ENCODE data around the gene POLR1G. TPM values are rescaled to one million over a fixed set of nuclear protein-coding genes. Genes with fewer than 3 reads are reported as not detected.

Gene POLR1G
- total and polyA plus RNA-seq, 9 of the 15 experiments (the other 6 are each of a cell fraction or from before 2014, with no cell fraction given): 3.0 to 50.1 (median 27.4) TPM

GRCh38 chr19:45406226-45407090 is at the start of gene POLR1G (continued):
- TF ChIP-seq ZKSCAN3 (CRISPR knock-in tag; IDR thresholded peaks at IDR 0.05) (no peak), USF2 (CRISPR knock-in tag; IDR thresholded peaks at IDR 0.05) (peak; percentile 71), RAD21 (CRISPR knock-in tag; conservative IDR thresholded peaks at IDR 0.05 in 1 of 2, IDR thresholded peaks at IDR 0.05 in 1 of 2) (no peak), BHLHE40 (IDR thresholded peaks at IDR 0.05; ENCODE audit: low read length) (peak; percentile 94), NR2C1 (IDR thresholded peaks at IDR 0.05) (no peak), NR2C1 (tag; IDR thresholded peaks at IDR 0.05) (no peak), CBX2 (IDR thresholded peaks at IDR 0.05; ENCODE audit: insufficient read depth, low read length, poor library complexity, severe bottlenecking) (no peak), CREB3 (tag; conservative IDR thresholded peaks at IDR 0.05; ENCODE audit: low read depth) (no peak), PBX2 (CRISPR knock-in tag; IDR thresholded peaks at IDR 0.05; ENCODE audit: low read depth) (no peak), PBX2 (tag; conservative IDR thresholded peaks at IDR 0.05; ENCODE audit: low read depth) (no peak), NELFE (IDR thresholded peaks at IDR 0.05; ENCODE audit: insufficient read depth, insufficient read length) (no peak), ZNF507 (tag; conservative IDR thresholded peaks at IDR 0.05) (no peak), KLF10 (CRISPR knock-in tag; IDR thresholded peaks at IDR 0.05) (no peak), ZNF140 (CRISPR knock-in tag; IDR thresholded peaks at IDR 0.05) (no peak), RFX5 (IDR thresholded peaks at IDR 0.05; ENCODE audit: low read depth, low read length) (no peak), TRIM25 (IDR thresholded peaks at IDR 0.05; ENCODE audit: borderline replicate concordance) (no peak), GTF3C2 (IDR thresholded peaks at IDR 0.05; ENCODE audit: borderline replicate concordance, extremely low read depth, insufficient read length) (no peak)

Measured in K562 (cell line).